Right lobe of liver (tissue), 6 donors: Measurements from ENCODE around the gene ZFP92. TPM values are rescaled to one million over a fixed set of nuclear protein-coding genes. Genes with fewer than 3 reads are reported as not detected.
"Not testable (repeated sequence)": the region's sequence is repeated elsewhere in the genome, so short reads cannot be mapped to it uniquely, and the experiment has no call there.

Experiments
- ATAC-seq, 4 donors: fragments of 200-7000 bp; cut with Tn5 transposase; one replicate each; pipeline ENCODE4 v1.9.1; 2020; ENCODE audit warnings: mild to moderate bottlenecking in 4 of 4, moderate library complexity in 4 of 4
- DNase-seq, 3 donors: peaks; one replicate each; pipeline ENCODE4 v3.0.0-alpha.2; 2020
- H3K27ac ChIP-seq, 3 donors: fragments of 200-600 bp; one replicate each; pipeline ENCODE4 v1.8.0; 2022
- H3K27me3 ChIP-seq, 2 donors: fragments of 200-600 bp; one replicate each; pipeline ENCODE4 v1.8.0; 2022
- H3K36me3 ChIP-seq, 4 donors: fragments of 200-600 bp; sonication (generic) in 1 of 4; one replicate each; pipeline versions ENCODE4 v1.5.1 to v1.8.0; 2017 to 2022; ENCODE audit warnings: control low read depth in 1 of 4
- H3K4me1 ChIP-seq, 4 donors: fragments of 200-600 bp; sonication (generic) in 1 of 4; one replicate each; pipeline versions ENCODE4 v1.5.1 to v1.8.0; 2017 to 2022; ENCODE audit warnings: control low read depth in 1 of 4
- H3K4me3 ChIP-seq, 3 donors: fragments of 200-600 bp; one replicate each; pipeline ENCODE4 v1.8.0; 2022
- H3K9me3 ChIP-seq, 4 donors: fragments of 200-600 bp; sonication (generic) in 1 of 4; one replicate each; pipeline versions ENCODE4 v1.5.1 to v1.8.0; 2017 to 2022; ENCODE audit warnings: control low read depth in 1 of 4
- CTCF ChIP-seq, 4 donors: fragments of 200-600 bp in 3 of 4; fragments of 450-650 bp in 1 of 4; IDR thresholded peaks; one replicate each; pipeline versions ENCODE4 v1.5.1 to v1.8.0; 2016 to 2022; ENCODE audit warnings: antibody characterized with exemption in 4 of 4, mild to moderate bottlenecking in 2 of 4
- POLR2A ChIP-seq: fragments of 450-650 bp; IDR thresholded peaks from one replicate; pipeline ENCODE4 v1.6.1; 2017; ENCODE audit warnings: antibody characterized with exemption, mild to moderate bottlenecking
- WGBS: methylation state at CpG from one replicate; pipeline ENCODE4 v1.1.6; 2018; ENCODE audit warnings: low coverage, low lambda C conversion rate; ENCODE audit not compliant: insufficient coverage; ENCODE audit errors: missing lambda C conversion rate; 5-methylcytosine and 5-hydroxymethylcytosine counted together
- intact Hi-C, 2 donors: fragments of 100-400 bp; cut with DNase I; formaldehyde crosslinking; loops; one replicate each; pipeline versions ENCODE4 v1.11.2 to v1.14.1; 2022
- total RNA-seq, 6 experiments: library from RNA; depleted of rRNA in 2 of 6; stranded (reverse); fragments of >200 nt in 2 of 6; fragmentation: NEBNext Ultra II Directional in 3 of 6; extraction: Animal tissue kit (Norgen Biotek cat#: 25700) in 3 of 6; gene quantifications; one replicate each; pipeline versions ENCODE4 v1.1.0 to v1.2.4, GENCODE V29; 2016 to 2023
- donor health status: DM: no; HTN: yes; CAD: no.
- donor health status: DM: no; HTN: no; CAD: no.
- donor health status: DM: no; HTN: no; CAD: no.
- donor health status: DM: no; HTN: yes; CAD: no.
- donor health status: DM: no; HTN: yes; CAD: no.

ZFP92 gene
- total RNA-seq, 6 experiments from 2014 or later: 0.31 to 1.4 (median 0.41) TPM

GRCh38 chrX:153384390-153384789 is 26.9 kb upstream of the ZFP92 start:
- TF ChIP-seq CTCF (IDR thresholded peaks at IDR 0.05) (no peak), POLR2A (no peak)
- H3K9me3 ChIP-seq: no peaks in the 10 kb centered on the region
- no peaks in the 10 kb centered on the region for H3K36me3 ChIP-seq
- peaks cover 0 to 4% (median 0%) of the 10 kb centered on the region in 4 donors for H3K4me1 ChIP-seq
- ATAC-seq: no peak
- WGBS: 92% methylated on average over 3 of the region's 6 CpGs
- intact Hi-C loops: no loop called here
- no peak for DNase-seq
- no peaks in the 10 kb centered on the region for H3K27me3 ChIP-seq
- H3K4me3 ChIP-seq: no peak overlapping the region
- no peak overlapping the region for H3K27ac ChIP-seq

DNA sequence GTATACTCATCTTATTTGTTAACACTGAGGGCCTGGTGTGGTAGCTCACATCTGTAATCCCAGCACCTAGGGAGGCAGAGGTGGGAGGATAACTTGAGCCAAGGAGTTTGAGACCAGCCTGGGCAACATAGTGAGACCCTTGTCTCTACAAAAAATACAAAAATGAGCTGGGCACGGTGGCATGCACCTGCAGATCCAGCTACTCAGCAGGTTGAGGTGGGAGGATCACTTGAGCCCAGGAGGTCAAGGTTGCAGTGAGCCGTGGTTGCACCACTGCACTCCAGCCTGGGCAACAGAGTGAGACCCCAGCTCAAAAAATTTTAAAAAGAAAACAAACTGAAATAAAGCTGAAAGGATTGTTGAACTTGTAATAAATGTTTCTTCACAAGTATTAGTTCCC is 26.3 kb upstream of the ZFP92 start:
- H3K36me3 ChIP-seq, H3K27ac ChIP-seq, H3K9me3 ChIP-seq, DNase-seq, H3K4me1 ChIP-seq, ATAC-seq, H3K4me3 ChIP-seq, H3K27me3 ChIP-seq, intact Hi-C loops: not testable (repeated sequence)
- WGBS: 59% methylated on average over 2 of the region's 2 CpGs

- H3K4me3 ChIP-seq: no peak overlapping the region
- intact Hi-C loops: no loop called here
- TF ChIP-seq CTCF (IDR thresholded peaks at IDR 0.05) (no peak), POLR2A (no peak)
- WGBS: 46% methylated on average over 5 of the region's 5 CpGs
- H3K9me3 ChIP-seq: no peaks in the 10 kb centered on the region
- peaks cover 0 to 4% (median 0%) of the 10 kb centered on the region in 4 donors for H3K4me1 ChIP-seq
- ATAC-seq (no peak), DNase-seq (no peak)
- H3K27me3 ChIP-seq: no peaks in the 10 kb centered on the region
- H3K27ac ChIP-seq: no peak overlapping the region
- H3K36me3 ChIP-seq: no peaks in the 10 kb centered on the region
These were observed 25.2 kb upstream of the ZFP92 start for GRCh38 chrX:153386097-153386496.

DNA sequence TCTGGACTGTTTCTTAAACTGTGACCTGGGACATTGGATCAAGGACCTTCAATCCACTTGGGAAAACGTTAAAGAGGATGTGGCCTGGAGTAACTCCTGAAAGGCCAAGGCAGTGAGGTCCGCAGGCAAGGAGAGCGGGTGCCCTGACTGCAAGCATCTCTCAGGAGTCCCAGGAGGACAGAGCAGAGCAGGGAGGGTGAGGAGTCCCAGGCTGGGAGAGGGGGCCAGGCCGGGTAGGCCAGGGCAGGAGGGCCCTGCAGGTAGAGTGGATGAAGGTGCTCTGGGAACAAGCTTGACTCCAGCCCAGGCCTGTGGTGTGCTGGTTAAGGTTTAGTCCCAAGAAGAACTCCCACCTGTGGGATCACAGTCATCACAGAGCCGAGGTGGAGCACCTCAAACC is 23.9 kb upstream of the ZFP92 start:
- Histone ChIP-seq H3K27me3 (no peaks in the 10 kb centered on the region), H3K36me3 (no peaks in the 10 kb centered on the region), H3K9me3 (no peaks in the 10 kb centered on the region), H3K4me1 (no peaks in the 10 kb centered on the region), H3K27ac (no peak overlapping the region), H3K4me3 (no peak overlapping the region)
- ATAC-seq (peak in 1 of 4 donors; percentile 24), DNase-seq (no peak)
- TF ChIP-seq POLR2A (no peak), CTCF (IDR thresholded peaks at IDR 0.05) (no peak)
- intact Hi-C loops: no loop called here
- 55% methylated on average over 4 of the region's 5 CpGs for WGBS

- DNase-seq (no peak), ATAC-seq (peak in 1 of 4 donors; percentile 14)
- Histone ChIP-seq H3K27ac (no peak overlapping the region), H3K4me1 (no peaks in the 10 kb centered on the region), H3K36me3 (no peaks in the 10 kb centered on the region), H3K27me3 (no peaks in the 10 kb centered on the region), H3K9me3 (no peaks in the 10 kb centered on the region), H3K4me3 (no peak overlapping the region)
- TF ChIP-seq POLR2A (no peak), CTCF (IDR thresholded peaks at IDR 0.05) (no peak)
- WGBS: 80% methylated on average over 2 of the region's 10 CpGs
- intact Hi-C loops: no loop called here
These were observed 23.1 kb upstream of the ZFP92 start for GRCh38 chrX:153387987-153388721.
